ENCODE results near the gene DMD. TPM values are rescaled to one million over a fixed set of nuclear protein-coding genes. Genes with fewer than 3 reads are reported as not detected.

The DMD gene
- polyA plus RNA-seq, 3 donors = 0.23 TPM; not detected in 2

GRCh38 chrX:31225819-31226218 is 1985.5 kb downstream of the DMD start:
- Histone ChIP-seq H3K36me3 (replicated peaks in 1 of 2; ENCODE audit: control insufficient read depth in 1 of 2, insufficient read depth in 2 of 2, low read length in 2 of 2) (no peaks in the 10 kb centered on the region), H3K4me2 (replicated peaks; ENCODE audit: extremely low read depth, low read length, poor library complexity, severe bottlenecking) (no peak overlapping the region), H3K27me3 (ENCODE audit: control insufficient read depth in 2 of 2, insufficient read depth in 2 of 2, low read length in 2 of 2) (no peaks in the 10 kb centered on the region), H2AFZ (ENCODE audit: insufficient read depth, low read depth, low read length, poor library complexity, severe bottlenecking) (no peak overlapping the region), H3K4me3 (replicated peaks in 1 of 3; ENCODE audit: low read depth in 2 of 3, low read length in 3 of 3) (no peak overlapping the region), H3K79me2 (ENCODE audit: insufficient read depth, low read length) (no peaks in the 10 kb centered on the region), H4K20me1 (ENCODE audit: insufficient read depth, low read length) (no peaks in the 10 kb centered on the region), H3K27ac (ENCODE audit: low read depth in 1 of 2, low read length in 2 of 2) (no peak overlapping the region), H3K4me1 (ENCODE audit: control insufficient read depth in 1 of 2, insufficient read depth in 2 of 2, low read length in 2 of 2) (peaks cover 9% of the 10 kb centered on the region in 2 donors), H3K9ac (ENCODE audit: insufficient read depth, low read length, poor library complexity, severe bottlenecking) (no peak overlapping the region), H3K9me3 (replicated peaks in 1 of 2; ENCODE audit: control insufficient read depth in 1 of 2, insufficient read depth in 1 of 2, low read length in 2 of 2) (no peaks in the 10 kb centered on the region)
- DNase-seq = no peak
- H3K36me3 Mint-ChIP-seq = no peaks in the 10 kb centered on the region
- H3K27ac Mint-ChIP-seq = no peak overlapping the region
- no CpG with 5 or more reads among the region's 2 CpGs for WGBS (ENCODE audit: insufficient coverage)
- no peak overlapping the region for H3K4me3 Mint-ChIP-seq
- peaks cover 0 to 1% (median 0%) of the 10 kb centered on the region in 7 donors for H3K9me3 Mint-ChIP-seq
- intact Hi-C loops (cut with micrococcal nuclease) = no loop called here
- peaks cover 13% of the 10 kb centered on the region for H3K4me1 Mint-ChIP-seq
- TF ChIP-seq CTCF (IDR thresholded peaks at IDR 0.05) = no peak
- peaks cover 0 to 3% (median 0%) of the 10 kb centered on the region in 3 donors for H3K27me3 Mint-ChIP-seq (ENCODE audit: low read depth in 3 of 3)

- H3K4me3 Mint-ChIP-seq = no peak overlapping the region
- H3K27me3 ChIP-seq (ENCODE audit: control insufficient read depth in 2 of 2, insufficient read depth in 2 of 2, low read length in 2 of 2) = no peaks in the 10 kb centered on the region
- H3K9me3 Mint-ChIP-seq = peaks cover 0 to 1% (median 0%) of the 10 kb centered on the region in 7 donors
- no peaks in the 10 kb centered on the region for H3K9me3 ChIP-seq (replicated peaks in 1 of 2; ENCODE audit: control insufficient read depth in 1 of 2, insufficient read depth in 1 of 2, low read length in 2 of 2)
- H2AFZ ChIP-seq (ENCODE audit: insufficient read depth, low read depth, low read length, poor library complexity, severe bottlenecking) = no peak overlapping the region
- no peak for TF ChIP-seq CTCF (IDR thresholded peaks at IDR 0.05)
- intact Hi-C loops (cut with micrococcal nuclease) = no loop called here
- H3K9ac ChIP-seq (ENCODE audit: insufficient read depth, low read length, poor library complexity, severe bottlenecking) = no peak overlapping the region
- H3K27me3 Mint-ChIP-seq (ENCODE audit: low read depth in 3 of 3) = no peaks in the 10 kb centered on the region
- H3K27ac Mint-ChIP-seq = no peak overlapping the region
- no peaks in the 10 kb centered on the region for H3K79me2 ChIP-seq (ENCODE audit: insufficient read depth, low read length)
- no peak overlapping the region for H3K4me2 ChIP-seq (replicated peaks; ENCODE audit: extremely low read depth, low read length, poor library complexity, severe bottlenecking)
- peaks cover 9% of the 10 kb centered on the region in 2 donors for H3K4me1 ChIP-seq (ENCODE audit: control insufficient read depth in 1 of 2, insufficient read depth in 2 of 2, low read length in 2 of 2)
- peaks cover 13% of the 10 kb centered on the region for H3K4me1 Mint-ChIP-seq
- no peaks in the 10 kb centered on the region for H3K36me3 Mint-ChIP-seq
- no peaks in the 10 kb centered on the region for H4K20me1 ChIP-seq (ENCODE audit: insufficient read depth, low read length)
- no peak for DNase-seq
- no peak overlapping the region for H3K27ac ChIP-seq (ENCODE audit: low read depth in 1 of 2, low read length in 2 of 2)
- H3K4me3 ChIP-seq (replicated peaks in 1 of 3; ENCODE audit: low read depth in 2 of 3, low read length in 3 of 3) = no peak overlapping the region
- H3K36me3 ChIP-seq (replicated peaks in 1 of 2; ENCODE audit: control insufficient read depth in 1 of 2, insufficient read depth in 2 of 2, low read length in 2 of 2) = no peaks in the 10 kb centered on the region
- WGBS (ENCODE audit: insufficient coverage) = no CpG with 5 or more reads among the region's 5 CpGs
Measured at GRCh38 chrX:31224381-31225012, 1986.9 kb downstream of the DMD start.

Measured in CD14-positive monocyte (primary cell).